HG03432 (cell line): ENCODE results near the gene IYD.
"Not testable (repeated sequence)": the region's sequence is repeated elsewhere in the genome, so short reads cannot be mapped to it uniquely, and the experiment has no call there.

ENCODE experiments used
- ATAC-seq: cut with Tn5 transposase; IDR thresholded peaks from one replicate; pipeline ENCODE4 v1.9.1; 2021; ENCODE audit warnings: mild to moderate bottlenecking, moderate library complexity; ENCODE audit not compliant: unreplicated experiment

IYD gene

DNA sequence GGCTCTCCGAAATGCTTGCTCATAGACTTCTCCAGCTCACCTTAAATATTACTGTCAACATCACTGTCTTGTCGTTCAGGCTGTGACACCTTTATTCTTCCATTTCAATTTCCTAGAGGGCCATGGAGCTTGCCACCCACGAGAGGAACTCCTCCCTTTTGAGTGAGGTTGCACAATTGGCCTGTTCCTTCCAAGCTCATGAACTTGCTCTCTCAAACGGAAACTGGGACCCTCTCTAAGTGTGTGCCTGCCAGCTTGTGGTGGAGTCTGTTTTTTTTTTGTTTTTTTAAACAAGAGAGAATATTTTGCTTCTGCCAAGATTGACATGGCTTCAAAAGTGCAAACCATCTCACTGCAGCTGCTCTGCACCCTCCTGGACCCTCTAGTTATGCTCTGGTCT is 19.3 kb upstream of the IYD start:
- no peak for ATAC-seq

DNA sequence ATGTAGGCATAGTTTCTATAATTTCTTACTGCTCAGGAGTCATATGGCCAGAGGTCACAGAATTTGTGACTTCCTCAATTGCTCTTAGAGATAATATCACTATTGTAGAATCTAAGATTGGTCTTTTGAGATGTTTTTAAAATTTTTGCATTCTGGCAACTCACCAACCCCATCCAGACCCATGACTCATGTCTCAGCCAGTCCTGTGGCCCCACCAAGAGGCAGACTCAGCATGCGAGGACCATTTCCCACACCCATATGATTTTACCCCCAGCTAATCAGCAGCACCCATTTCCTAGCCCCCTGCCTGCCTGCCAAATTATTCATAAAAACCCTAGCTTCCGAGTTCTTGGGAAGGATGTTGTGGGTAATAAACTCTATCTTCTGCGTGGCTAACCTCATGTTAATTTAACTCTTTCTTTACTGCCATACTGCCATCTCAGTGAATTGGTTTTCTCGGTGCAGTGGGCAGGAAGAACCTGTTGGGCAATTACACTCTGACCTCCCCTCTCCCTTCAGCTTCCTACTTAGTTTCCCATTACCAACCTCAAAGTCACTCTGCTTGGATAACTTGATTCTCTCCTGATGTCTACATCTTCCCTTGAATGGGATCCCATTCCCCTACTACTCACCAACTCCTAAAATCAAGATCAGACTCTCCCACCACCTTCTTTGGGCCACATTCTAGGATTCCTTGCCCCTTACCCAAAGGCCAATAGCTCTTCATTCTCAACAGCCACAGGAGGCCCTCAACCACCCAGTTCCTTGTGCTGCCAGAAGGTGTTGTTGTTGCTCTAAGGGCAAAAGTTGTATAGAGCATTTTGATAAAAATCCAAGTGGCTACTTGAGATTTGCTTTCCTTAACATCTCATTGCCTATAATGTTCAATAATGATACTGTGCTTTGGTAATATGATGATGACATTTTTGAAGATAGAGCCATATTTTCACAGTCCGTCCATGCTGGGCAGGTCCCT is 16.2 kb upstream of the IYD start:
- no peak for ATAC-seq

GRCh38 chr6:150353445-150353844 is 15.4 kb upstream of the IYD start:
- no peak for ATAC-seq

DNA sequence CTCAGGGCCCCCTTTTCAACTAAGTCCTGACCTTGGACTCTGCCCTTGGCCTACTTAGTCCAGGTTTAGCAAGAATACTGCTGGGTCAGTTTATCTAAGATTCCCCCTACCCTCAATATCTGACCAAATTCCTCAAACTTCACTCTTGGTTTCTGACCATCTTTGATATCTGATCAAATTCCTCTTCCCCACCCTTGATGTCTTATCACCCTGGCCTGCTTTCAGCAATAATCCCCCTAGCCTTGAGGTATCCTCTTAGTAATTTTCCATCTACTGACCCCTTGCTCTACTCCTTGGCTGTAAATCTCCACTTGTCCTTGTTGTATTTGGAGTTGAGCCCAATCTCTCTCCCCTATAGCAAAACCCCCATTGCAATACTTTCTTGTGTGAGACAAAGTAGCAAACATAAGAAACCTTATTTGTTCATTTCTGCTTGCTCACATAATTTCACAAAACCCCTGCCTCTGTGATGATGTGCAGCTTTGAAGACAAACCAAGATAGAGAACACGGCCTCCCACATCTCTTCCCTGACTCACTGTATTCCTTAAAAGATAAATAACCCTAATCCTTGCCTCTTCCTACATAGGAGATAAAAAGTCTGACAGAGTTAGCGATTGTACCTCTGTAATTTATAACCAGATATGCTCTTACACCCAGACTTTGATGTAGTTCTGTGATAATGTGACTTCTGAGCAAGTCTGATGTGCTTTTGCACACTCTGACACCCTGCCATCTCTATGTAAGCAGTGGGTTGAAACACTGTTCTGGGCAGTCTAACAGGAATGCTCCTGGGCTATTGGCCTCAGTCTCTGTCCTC is 13.8 kb upstream of the IYD start:
- ATAC-seq: no peak

GRCh38 chr6:150355932-150356331 is 12.9 kb upstream of the IYD start:
- ATAC-seq: no peak

- no peak for ATAC-seq
Observed at GRCh38 chr6:150361876-150362275, 6.9 kb upstream of the IYD start.

DNA sequence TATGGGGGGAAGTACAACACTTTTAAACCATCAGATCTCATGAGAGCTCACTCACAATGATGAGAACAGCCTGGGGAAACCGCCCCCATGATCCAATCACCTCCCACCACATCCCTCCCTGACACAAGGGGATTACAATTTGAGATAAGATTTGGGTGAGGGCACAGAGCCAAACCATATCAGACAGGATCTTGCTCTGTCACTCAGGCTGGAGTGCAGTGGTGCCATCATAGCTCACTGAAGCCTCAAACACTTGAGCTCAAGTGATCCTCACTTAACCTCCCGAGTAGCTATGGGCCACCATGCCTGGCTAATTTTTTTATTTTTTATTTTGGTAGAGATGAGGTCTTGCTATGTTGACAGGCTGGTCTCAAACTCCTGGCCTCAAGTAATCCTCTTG is 5.1 kb upstream of the IYD start:
- ATAC-seq: no peak

GRCh38 chr6:150366118-150366778 is 2.6 kb upstream of the IYD start:
- ATAC-seq: no peak

- ATAC-seq: no peak
Observed at GRCh38 chr6:150369408-150369807, 596 bp downstream of the IYD start.

DNA sequence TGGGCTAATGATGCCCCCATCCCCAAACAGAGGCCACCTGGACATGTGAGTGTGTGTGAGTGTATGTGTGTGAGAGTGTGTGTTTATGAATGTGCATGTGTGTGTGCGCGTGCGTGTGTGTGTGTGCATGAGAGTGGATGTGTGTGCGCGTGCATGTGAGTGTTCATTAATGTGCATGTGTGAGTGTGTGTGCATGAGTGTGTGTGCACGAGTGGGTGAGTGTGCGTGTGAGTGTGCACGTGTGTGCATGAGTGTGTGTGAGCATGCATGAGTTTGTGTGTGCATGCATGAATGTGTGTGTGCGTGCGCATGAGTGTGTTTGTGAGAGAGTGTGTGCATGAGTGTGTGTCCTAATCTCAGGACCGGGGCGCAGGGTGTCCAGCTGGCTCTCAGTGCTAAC is 1.3 kb downstream of the IYD start:
- no peak for ATAC-seq

GRCh38 chr6:150371356-150371755 is 2.5 kb downstream of the IYD start:
- no peak for ATAC-seq

DNA sequence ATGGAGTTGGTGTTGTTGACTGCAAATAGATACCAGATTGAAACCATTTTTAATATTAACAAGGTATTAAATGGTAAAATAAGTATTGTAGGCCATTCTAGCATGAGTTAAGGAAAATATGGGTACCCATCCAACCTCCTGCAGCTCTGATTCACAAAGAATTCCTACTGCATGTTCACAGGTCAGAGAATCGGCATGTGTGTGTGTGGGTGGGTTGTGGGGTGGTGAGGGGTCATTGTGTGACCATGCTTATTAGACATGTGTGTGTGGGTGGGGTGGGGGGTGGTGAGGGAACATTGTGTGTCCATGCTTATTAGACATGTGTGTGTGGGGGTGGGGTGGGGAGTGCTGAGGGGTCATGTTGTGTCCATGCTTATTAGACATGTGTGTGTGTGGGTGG is 3.2 kb downstream of the IYD start:
- ATAC-seq: no peak

- no peak for ATAC-seq
Observed at GRCh38 chr6:150373260-150373701, 4.5 kb downstream of the IYD start.

- not testable (repeated sequence) for ATAC-seq
Observed at GRCh38 chr6:150374346-150374745, 5.5 kb downstream of the IYD start.

DNA sequence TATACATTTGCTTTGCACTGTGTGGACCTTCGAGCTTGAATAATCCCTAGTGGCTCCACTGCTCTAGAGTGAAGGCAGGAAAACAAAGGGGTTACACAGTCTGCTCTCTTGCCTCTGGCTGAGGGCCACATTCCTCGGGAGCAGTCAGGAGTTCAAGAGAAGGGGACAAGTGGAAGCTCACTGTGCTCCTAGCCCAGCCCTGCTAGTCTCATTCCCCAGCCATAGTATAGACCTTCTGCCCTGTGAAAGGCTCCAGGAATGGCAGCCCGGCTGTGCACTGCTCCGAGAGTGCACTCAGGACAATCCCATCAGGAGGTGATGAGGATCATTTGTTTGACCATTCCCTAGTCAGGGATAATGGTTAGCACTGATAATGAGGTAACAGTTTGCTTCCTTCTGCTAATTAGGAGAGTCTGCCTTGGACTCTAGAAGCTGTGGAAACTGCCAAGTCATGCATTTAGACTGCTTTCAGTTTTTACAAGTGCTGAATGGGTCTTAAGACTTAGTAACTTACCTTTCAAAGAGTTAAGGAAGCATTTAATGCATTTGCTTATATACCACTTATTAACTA is 8.5 kb downstream of the IYD start:
- no peak for ATAC-seq

DNA sequence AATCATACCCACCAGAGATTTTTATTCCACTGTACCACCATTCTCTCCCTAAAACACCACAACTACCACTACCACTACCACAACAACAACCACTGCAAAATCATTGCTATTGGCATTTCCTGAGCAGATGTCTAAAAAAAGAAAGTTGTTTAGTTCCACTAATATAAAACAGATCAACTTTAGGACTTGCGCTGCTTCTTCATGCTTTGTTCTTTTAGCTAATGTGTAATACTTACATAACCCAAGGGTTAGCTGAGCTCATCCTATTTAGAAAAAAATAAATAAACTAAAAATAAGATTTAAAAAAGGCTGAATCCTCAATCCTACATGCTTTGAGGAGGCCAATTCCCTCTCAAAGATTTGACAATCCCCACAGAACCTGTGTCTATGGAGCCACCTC is 11.4 kb downstream of the IYD start:
- ATAC-seq: no peak

GRCh38 chr6:150382171-150382570 is 13.4 kb downstream of the IYD start:
- ATAC-seq: no peak

DNA sequence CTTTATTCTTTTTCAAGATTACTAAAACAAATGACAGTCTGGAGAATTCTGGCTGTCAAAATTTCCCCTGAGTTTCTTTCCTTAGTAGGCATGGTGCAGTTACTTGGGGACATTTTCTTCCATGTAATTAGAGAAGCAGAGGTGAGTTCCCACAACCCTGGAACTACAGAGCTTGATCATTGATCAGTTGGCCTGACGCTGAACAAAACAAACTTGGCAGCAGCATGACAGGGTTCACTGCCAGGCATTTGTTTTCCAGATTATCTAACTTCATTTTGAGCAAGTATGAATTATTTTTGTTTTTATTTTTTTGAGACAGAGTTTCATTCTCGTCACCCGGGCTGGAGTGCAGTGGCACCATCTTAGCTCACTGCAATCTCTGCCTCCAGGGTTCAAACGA is 22.6 kb downstream of the IYD start:
- no peak for ATAC-seq

- ATAC-seq: no peak
Observed at GRCh38 chr6:150391890-150392289, 23.1 kb downstream of the IYD start.

GRCh38 chr6:150392452-150393220 is 23.8 kb downstream of the IYD start:
- ATAC-seq: no peak
